Measurements from ENCODE around the gene TMEM208.

The TMEM208 gene

DNA sequence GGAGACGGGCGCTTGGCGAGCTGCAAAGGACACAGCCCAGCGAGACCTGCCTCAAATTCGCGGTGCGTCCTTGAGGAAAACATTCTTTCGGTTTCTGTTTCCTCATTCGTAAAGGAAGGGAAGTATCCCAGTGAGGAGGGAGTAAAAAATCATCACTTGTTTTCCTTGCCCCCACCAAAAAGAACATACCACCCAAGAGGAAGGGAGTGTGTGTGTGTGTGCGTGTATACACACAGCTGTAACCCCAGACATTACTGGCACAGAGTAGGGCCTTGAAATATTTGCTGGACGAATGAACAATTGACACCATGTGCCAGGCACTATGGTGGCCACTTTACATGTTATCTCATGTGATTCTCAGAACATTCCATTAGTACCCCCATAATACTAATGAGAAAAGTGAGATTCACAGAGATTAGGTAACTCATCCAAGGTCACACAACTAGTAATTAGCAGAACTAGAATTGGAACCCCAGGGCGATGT lies 41.2 kb upstream of the TMEM208 start:
- Histone ChIP-seq H3K23ac (ENCODE audit: low read length) (no peak overlapping the region), H4K8ac (ENCODE audit: low read depth, low read length) (no peak overlapping the region), H3K56ac (ENCODE audit: low read length) (no peak overlapping the region), H3K27ac (ENCODE audit: low read depth, low read length) (no peak overlapping the region), H3K4me2 (ENCODE audit: low read length) (no peak overlapping the region), H3K4me1 (ENCODE audit: control insufficient read depth, low read depth, low read length) (peaks cover 3% of the 10 kb centered on the region), H2AK5ac (ENCODE audit: low read length) (no peak overlapping the region), H3K4me3 (ENCODE audit: low read length) (no peak overlapping the region), H3K4ac (ENCODE audit: low read depth, low read length) (no peak overlapping the region), H2BK15ac (replicated peaks; ENCODE audit: low read depth) (no peak overlapping the region), H4K5ac (ENCODE audit: low read length) (no peak overlapping the region), H2BK120ac (ENCODE audit: low read depth, low read length) (no peak overlapping the region), H3K18ac (ENCODE audit: low read length) (no peak overlapping the region), H3K36me3 (ENCODE audit: control insufficient read depth, insufficient read depth, low read length) (no peaks in the 10 kb centered on the region), H3K79me2 (ENCODE audit: control insufficient read depth, insufficient read depth, low read length) (no peaks in the 10 kb centered on the region), H3K79me1 (ENCODE audit: low read length) (peaks cover 4% of the 10 kb centered on the region), H2BK5ac (ENCODE audit: low read length) (no peak overlapping the region), H3K27me3 (ENCODE audit: insufficient read depth, low read length, poor library complexity) (no peaks in the 10 kb centered on the region), H3K9ac (ENCODE audit: low read length) (no peak overlapping the region)
- WGBS (ENCODE audit: extremely low coverage, insufficient coverage, low lambda C conversion rate), result no CpG with 5 or more reads among the region's 12 CpGs
- no peak for DNase-seq

DNA sequence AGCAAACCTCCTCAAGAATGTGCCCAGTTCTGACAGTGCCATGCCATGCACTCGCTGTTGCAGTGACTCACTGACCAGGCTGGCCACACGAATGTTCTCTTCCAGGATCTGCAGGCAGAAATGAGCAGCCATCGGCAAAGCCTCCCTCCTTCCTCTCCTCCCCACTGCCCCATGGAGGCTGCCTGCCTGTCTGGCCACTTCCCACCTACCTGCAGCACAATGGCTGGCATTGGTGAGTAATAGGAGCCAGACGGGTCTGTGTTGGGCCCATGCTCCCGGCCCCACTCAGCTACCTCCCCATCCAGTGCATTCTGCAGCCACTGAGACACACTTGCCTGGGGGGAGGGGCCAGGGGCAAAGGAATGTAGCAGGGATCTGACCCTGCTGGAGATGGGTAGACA lies 40.4 kb upstream of the TMEM208 start:
- Histone ChIP-seq H3K23ac (ENCODE audit: low read length) (no peak overlapping the region), H2BK120ac (ENCODE audit: low read depth, low read length) (no peak overlapping the region), H3K4me2 (ENCODE audit: low read length) (no peak overlapping the region), H3K18ac (ENCODE audit: low read length) (no peak overlapping the region), H3K36me3 (ENCODE audit: control insufficient read depth, insufficient read depth, low read length) (no peaks in the 10 kb centered on the region), H3K4me1 (ENCODE audit: control insufficient read depth, low read depth, low read length) (peaks cover 3% of the 10 kb centered on the region), H3K27me3 (ENCODE audit: insufficient read depth, low read length, poor library complexity) (no peaks in the 10 kb centered on the region), H3K79me1 (ENCODE audit: low read length) (peaks cover 4% of the 10 kb centered on the region), H2AK5ac (ENCODE audit: low read length) (no peak overlapping the region), H3K9ac (ENCODE audit: low read length) (no peak overlapping the region), H3K27ac (ENCODE audit: low read depth, low read length) (no peak overlapping the region), H3K56ac (ENCODE audit: low read length) (peak overlapping the region; percentile 15), H3K4me3 (ENCODE audit: low read length) (no peak overlapping the region), H2BK15ac (replicated peaks; ENCODE audit: low read depth) (no peak overlapping the region), H3K79me2 (ENCODE audit: control insufficient read depth, insufficient read depth, low read length) (no peaks in the 10 kb centered on the region), H3K4ac (ENCODE audit: low read depth, low read length) (no peak overlapping the region), H4K5ac (ENCODE audit: low read length) (no peak overlapping the region), H2BK5ac (ENCODE audit: low read length) (no peak overlapping the region), H4K8ac (ENCODE audit: low read depth, low read length) (no peak overlapping the region)
- no CpG with 5 or more reads among the region's 5 CpGs for WGBS (ENCODE audit: extremely low coverage, insufficient coverage, low lambda C conversion rate)
- DNase-seq, result peak; percentile 88

DNA sequence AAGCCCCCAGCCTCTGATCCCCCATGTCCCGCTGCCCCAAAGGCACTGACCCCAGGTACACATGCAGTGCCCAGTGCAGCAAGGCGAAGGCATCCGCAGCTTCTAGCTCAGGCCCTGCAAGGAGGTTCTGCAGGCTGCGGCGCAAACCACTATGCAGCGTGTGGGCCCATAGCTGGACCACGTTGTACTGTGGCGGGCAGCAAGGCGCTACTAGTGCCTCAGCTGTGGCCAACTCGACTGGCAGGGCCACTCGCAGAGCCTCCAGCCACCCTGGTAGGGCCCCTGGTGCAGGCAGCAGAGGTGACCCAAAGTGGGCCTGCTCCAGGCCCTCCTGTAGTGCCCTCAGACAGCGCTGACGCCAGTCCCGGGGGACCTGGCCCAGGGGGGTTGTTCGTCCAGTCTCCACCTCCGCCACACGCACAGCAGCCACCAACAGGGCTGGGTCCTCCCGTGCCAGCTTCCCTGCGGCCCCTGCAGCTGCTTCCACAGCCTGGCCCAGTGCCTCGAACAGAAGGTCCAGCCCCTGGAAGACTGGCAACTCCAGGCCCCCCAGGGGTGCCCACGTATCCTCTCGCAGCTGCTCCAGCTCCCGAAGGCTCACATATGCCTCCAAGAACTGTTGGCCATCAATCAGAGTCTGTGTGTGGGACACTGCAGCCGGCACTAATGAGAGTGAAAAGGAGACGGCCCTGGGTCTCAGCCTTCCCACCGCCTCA lies 39.6 kb upstream of the TMEM208 start:
- H3K56ac ChIP-seq (ENCODE audit: low read length), result no peak overlapping the region
- H4K5ac ChIP-seq (ENCODE audit: low read length), result no peak overlapping the region
- peaks cover 3% of the 10 kb centered on the region for H3K79me2 ChIP-seq (ENCODE audit: control insufficient read depth, insufficient read depth, low read length)
- H2BK5ac ChIP-seq (ENCODE audit: low read length), result no peak overlapping the region
- no peak overlapping the region for H3K23ac ChIP-seq (ENCODE audit: low read length)
- no peaks in the 10 kb centered on the region for H3K27me3 ChIP-seq (ENCODE audit: insufficient read depth, low read length, poor library complexity)
- H3K4me3 ChIP-seq (ENCODE audit: low read length), result no peak overlapping the region
- H4K8ac ChIP-seq (ENCODE audit: low read depth, low read length), result no peak overlapping the region
- no peak overlapping the region for H3K27ac ChIP-seq (ENCODE audit: low read depth, low read length)
- H3K79me1 ChIP-seq (ENCODE audit: low read length), result peaks cover 4% of the 10 kb centered on the region
- WGBS (ENCODE audit: extremely low coverage, insufficient coverage, low lambda C conversion rate), result no CpG with 5 or more reads among the region's 26 CpGs
- H3K4ac ChIP-seq (ENCODE audit: low read depth, low read length), result no peak overlapping the region
- H2BK15ac ChIP-seq (replicated peaks; ENCODE audit: low read depth), result no peak overlapping the region
- no peak overlapping the region for H2BK120ac ChIP-seq (ENCODE audit: low read depth, low read length)
- peaks cover 3% of the 10 kb centered on the region for H3K4me1 ChIP-seq (ENCODE audit: control insufficient read depth, low read depth, low read length)
- no peak overlapping the region for H3K18ac ChIP-seq (ENCODE audit: low read length)
- no peak overlapping the region for H3K4me2 ChIP-seq (ENCODE audit: low read length)
- H3K9ac ChIP-seq (ENCODE audit: low read length), result no peak overlapping the region
- H3K36me3 ChIP-seq (ENCODE audit: control insufficient read depth, insufficient read depth, low read length), result no peaks in the 10 kb centered on the region
- no peak for DNase-seq
- no peak overlapping the region for H2AK5ac ChIP-seq (ENCODE audit: low read length)

DNA sequence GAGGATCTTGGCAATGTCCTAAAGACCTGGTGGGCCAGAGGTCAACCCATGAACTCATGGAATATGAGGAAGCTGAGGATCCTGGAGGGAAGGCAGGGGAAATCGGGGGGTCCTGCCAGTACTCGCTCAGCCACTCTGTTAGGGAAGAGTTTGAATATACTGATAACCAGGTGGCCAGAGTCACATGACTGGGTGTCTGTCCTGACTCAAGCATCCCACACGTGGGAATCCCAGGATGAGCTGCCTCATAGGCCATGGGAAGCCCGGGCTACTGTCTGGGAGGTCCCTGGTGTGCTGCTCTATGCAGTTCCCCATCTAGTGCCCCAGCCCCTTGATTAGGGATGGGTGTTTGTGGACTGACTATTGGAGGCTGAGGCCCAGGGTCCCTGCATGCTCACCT lies 38.6 kb upstream of the TMEM208 start:
- Histone ChIP-seq H2BK120ac (ENCODE audit: low read depth, low read length) (no peak overlapping the region), H3K56ac (ENCODE audit: low read length) (no peak overlapping the region), H3K9ac (ENCODE audit: low read length) (no peak overlapping the region), H3K4ac (ENCODE audit: low read depth, low read length) (no peak overlapping the region), H3K79me1 (ENCODE audit: low read length) (peaks cover 6% of the 10 kb centered on the region), H3K23ac (ENCODE audit: low read length) (no peak overlapping the region), H3K36me3 (ENCODE audit: control insufficient read depth, insufficient read depth, low read length) (no peaks in the 10 kb centered on the region), H3K4me3 (ENCODE audit: low read length) (no peak overlapping the region), H3K27ac (ENCODE audit: low read depth, low read length) (no peak overlapping the region), H3K27me3 (ENCODE audit: insufficient read depth, low read length, poor library complexity) (no peaks in the 10 kb centered on the region), H3K4me2 (ENCODE audit: low read length) (no peak overlapping the region), H3K4me1 (ENCODE audit: control insufficient read depth, low read depth, low read length) (peaks cover 3% of the 10 kb centered on the region), H2AK5ac (ENCODE audit: low read length) (no peak overlapping the region), H4K5ac (ENCODE audit: low read length) (no peak overlapping the region), H3K79me2 (ENCODE audit: control insufficient read depth, insufficient read depth, low read length) (peaks cover 12% of the 10 kb centered on the region), H4K8ac (ENCODE audit: low read depth, low read length) (no peak overlapping the region), H3K18ac (ENCODE audit: low read length) (no peak overlapping the region), H2BK15ac (replicated peaks; ENCODE audit: low read depth) (no peak overlapping the region), H2BK5ac (ENCODE audit: low read length) (no peak overlapping the region)
- no peak for DNase-seq
- WGBS (ENCODE audit: extremely low coverage, insufficient coverage, low lambda C conversion rate), result no CpG with 5 or more reads among the region's 4 CpGs

DNA sequence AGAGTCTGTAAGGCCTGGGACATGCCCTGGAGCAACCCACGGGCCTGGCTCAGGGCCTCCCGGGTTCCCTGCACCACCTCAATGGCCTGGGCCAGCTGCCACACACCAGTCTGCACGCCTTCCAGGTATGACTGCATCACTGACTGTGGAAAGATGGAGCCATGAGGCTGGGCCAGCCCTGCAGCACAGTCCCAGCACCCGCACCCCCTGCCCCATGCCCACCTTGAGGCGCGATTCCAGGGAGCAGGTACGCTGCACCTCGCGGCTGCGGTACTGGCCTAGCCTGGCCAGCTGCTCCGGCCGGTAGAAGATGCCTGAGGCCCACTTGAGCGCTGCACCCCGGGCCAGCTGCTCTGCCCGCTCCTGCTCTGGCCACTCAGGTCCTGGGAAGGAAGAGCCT lies 38.1 kb upstream of the TMEM208 start:
- Histone ChIP-seq H2BK5ac (ENCODE audit: low read length) (no peak overlapping the region), H4K8ac (ENCODE audit: low read depth, low read length) (no peak overlapping the region)

DNA sequence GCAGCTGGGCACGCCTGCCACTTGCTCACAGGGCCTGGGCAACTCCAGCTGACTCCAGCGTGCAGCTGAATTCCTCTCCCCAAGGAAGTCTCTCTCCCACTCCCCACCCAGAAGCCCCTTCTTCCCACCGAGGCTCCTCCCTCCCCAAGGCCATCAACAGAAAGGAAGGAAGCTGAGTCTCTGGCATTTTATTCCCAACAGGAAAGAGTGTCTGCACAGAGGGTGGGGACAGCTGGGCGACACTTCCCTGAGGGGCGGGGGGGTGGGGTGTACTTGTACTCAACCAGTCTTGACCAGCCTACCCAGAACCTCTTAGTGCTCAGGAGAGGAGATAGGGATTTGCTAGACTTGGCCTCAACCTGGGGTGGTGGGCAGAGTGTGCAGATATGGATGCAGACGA lies 36.9 kb upstream of the TMEM208 start, which contains the start of gene EXOC3L1:
EXOC3L1 (minus strand) TSS at position 96 of the 400 bp plus-strand sequence. CDS start 460 bp downstream, outside the sequence.
- H3K27me3 ChIP-seq (ENCODE audit: insufficient read depth, low read length, poor library complexity), result no peaks in the 10 kb centered on the region
- H3K4ac ChIP-seq (ENCODE audit: low read depth, low read length), result no peak within 1 kb of the TSS
- peaks cover 3% of the 10 kb centered on the region for H3K4me1 ChIP-seq (ENCODE audit: control insufficient read depth, low read depth, low read length)
- no peak within 1 kb of the TSS for H2AK5ac ChIP-seq (ENCODE audit: low read length)
- no peak within 1 kb of the TSS for H2BK15ac ChIP-seq (replicated peaks; ENCODE audit: low read depth)
- H3K36me3 ChIP-seq (ENCODE audit: control insufficient read depth, insufficient read depth, low read length), result peaks cover 6% of the 10 kb centered on the region
- H3K79me2 ChIP-seq (ENCODE audit: control insufficient read depth, insufficient read depth, low read length), result peaks cover 24% of the 10 kb centered on the region
- H3K79me1 ChIP-seq (ENCODE audit: low read length), result peaks cover 16% of the 10 kb centered on the region
- WGBS (ENCODE audit: extremely low coverage, insufficient coverage, low lambda C conversion rate), result no CpG with 5 or more reads among the region's 6 CpGs
- no peak within 1 kb of the TSS for H3K27ac ChIP-seq (ENCODE audit: low read depth, low read length)
- peak within 1 kb of the TSS; percentile 19 for H3K9ac ChIP-seq (ENCODE audit: low read length)
- H4K5ac ChIP-seq (ENCODE audit: low read length), result no peak within 1 kb of the TSS
- H2BK120ac ChIP-seq (ENCODE audit: low read depth, low read length), result no peak within 1 kb of the TSS
- no peak within 1 kb of the TSS for H3K4me2 ChIP-seq (ENCODE audit: low read length)
- H3K4me3 ChIP-seq (ENCODE audit: low read length), result no peak within 1 kb of the TSS
- H3K18ac ChIP-seq (ENCODE audit: low read length), result no peak within 1 kb of the TSS
- no peak within 1 kb of the TSS for H3K23ac ChIP-seq (ENCODE audit: low read length)
- peak; percentile 54 for DNase-seq
- H4K8ac ChIP-seq (ENCODE audit: low read depth, low read length), result no peak within 1 kb of the TSS
- H2BK5ac ChIP-seq (ENCODE audit: low read length), result no peak within 1 kb of the TSS
- peak within 1 kb of the TSS; percentile 67 for H3K56ac ChIP-seq (ENCODE audit: low read length)

More for the DNA sequence above, 38.1 kb upstream of the TMEM208 start:
- Histone ChIP-seq H2BK15ac (replicated peaks; ENCODE audit: low read depth) (no peak overlapping the region), H2BK120ac (ENCODE audit: low read depth, low read length) (no peak overlapping the region), H3K79me2 (ENCODE audit: control insufficient read depth, insufficient read depth, low read length) (peaks cover 17% of the 10 kb centered on the region), H3K56ac (ENCODE audit: low read length) (no peak overlapping the region), H3K27ac (ENCODE audit: low read depth, low read length) (no peak overlapping the region), H3K27me3 (ENCODE audit: insufficient read depth, low read length, poor library complexity) (no peaks in the 10 kb centered on the region), H3K4me1 (ENCODE audit: control insufficient read depth, low read depth, low read length) (peaks cover 3% of the 10 kb centered on the region), H3K36me3 (ENCODE audit: control insufficient read depth, insufficient read depth, low read length) (no peaks in the 10 kb centered on the region), H3K4me3 (ENCODE audit: low read length) (no peak overlapping the region), H3K23ac (ENCODE audit: low read length) (no peak overlapping the region), H3K18ac (ENCODE audit: low read length) (no peak overlapping the region), H3K79me1 (ENCODE audit: low read length) (peaks cover 9% of the 10 kb centered on the region), H3K4me2 (ENCODE audit: low read length) (no peak overlapping the region), H3K9ac (ENCODE audit: low read length) (no peak overlapping the region), H2AK5ac (ENCODE audit: low read length) (no peak overlapping the region), H4K5ac (ENCODE audit: low read length) (no peak overlapping the region), H3K4ac (ENCODE audit: low read depth, low read length) (no peak overlapping the region)
- WGBS (ENCODE audit: extremely low coverage, insufficient coverage, low lambda C conversion rate), result no CpG with 5 or more reads among the region's 15 CpGs
- no peak for DNase-seq
